A673 (cell line): Measurements from ENCODE around the gene PGGHG.
"Not testable (repeated sequence)": the region's sequence is repeated elsewhere in the genome, so short reads cannot be mapped to it uniquely, and the experiment has no call there.

Experiments
- CTCF ChIP-seq: fragments of 300-800, 200-600 bp; sonication (generic); conservative IDR thresholded peaks from 2 replicates; pipeline ENCODE4 v1.5.1; 2017; ENCODE audit warnings: low read depth, mild to moderate bottlenecking, antibody characterized with exemption, low read length, moderate library complexity, mixed read lengths
- EZH2 ChIP-seq: fragments of 200-600 bp; sonication (generic); IDR thresholded peaks from 2 replicates; pipeline ENCODE4 v1.6.1; 2017; ENCODE audit warnings: borderline replicate concordance, low read depth, mild to moderate bottlenecking, mixed read lengths, antibody characterized with exemption, low read length; ENCODE audit not compliant: poor library complexity, severe bottlenecking

GRCh38 chr11:317668-318404 lies 28.9 kb downstream of the PGGHG start:
- TF ChIP-seq CTCF, EZH2: not testable (repeated sequence)
